ENCODE results near the gene CENPO.

GRCh38 chr2:24815171-24815570 is 21.9 kb downstream of the CENPO start:
- no peak for TF ChIP-seq BHLHE40 (IDR thresholded peaks at IDR 0.05; ENCODE audit: borderline replicate concordance)
- no peak for TF ChIP-seq L3MBTL2 (conservative IDR thresholded peaks at IDR 0.05)
- no peak for TF ChIP-seq HDGF (IDR thresholded peaks at IDR 0.05; ENCODE audit: borderline replicate concordance)
- TF ChIP-seq NFRKB (IDR thresholded peaks at IDR 0.05) = no peak
- TF ChIP-seq CTBP1 (IDR thresholded peaks at IDR 0.05; ENCODE audit: borderline replicate concordance) = no peak
